HEK293T (cell line): ENCODE measurements around the gene LRMDA.

Experiments used
- CTCF ChIA-PET: fragments of 350-600 bp; formaldehyde crosslinking; extraction: SDS; loops from one replicate; lab custom pipeline; 2021; ENCODE audit warnings: antibody characterized with exemption, inconsistent platforms; lab: Yijun Ruan, JAX
- POLR2A ChIA-PET: fragments of 350-600 bp; formaldehyde crosslinking; extraction: SDS; loops from one replicate; lab custom pipeline; 2020; ENCODE audit warnings: antibody characterized with exemption, inconsistent platforms; lab: Yijun Ruan, JAX
- DNase-seq: peaks from one replicate; pipeline ENCODE4 v3.0.0; 2012; ENCODE audit warnings: mixed read lengths; ENCODE audit errors: extremely low spot score
- ARNT ChIP-seq: fragments of 450-650 bp; IDR thresholded peaks from 2 replicates; pipeline ENCODE4 v1.6.1; 2017; ENCODE audit warnings: mild to moderate bottlenecking
- BHLHE40 ChIP-seq: fragments of 450-650 bp; IDR thresholded peaks from 2 replicates; pipeline ENCODE4 v1.6.1; 2016; ENCODE audit warnings: mild to moderate bottlenecking, moderate library complexity, borderline replicate concordance
- CTBP1 ChIP-seq: fragments of 450-650 bp; IDR thresholded peaks from 2 replicates; pipeline ENCODE4 v1.6.1; 2016; ENCODE audit warnings: borderline replicate concordance
- ELF4 ChIP-seq: fragments of 450-650 bp; IDR thresholded peaks from 2 replicates; pipeline ENCODE4 v1.6.1; 2017; ENCODE audit warnings: antibody characterized with exemption
- FOXA1 ChIP-seq: fragments of 450-650 bp; IDR thresholded peaks from 2 replicates; pipeline ENCODE4 v1.6.1; 2016; ENCODE audit warnings: mild to moderate bottlenecking
- FOXK2 ChIP-seq: fragments of 450-650 bp; IDR thresholded peaks from 2 replicates; pipeline ENCODE4 v1.6.1; 2016; ENCODE audit warnings: mild to moderate bottlenecking
- FOXM1 ChIP-seq: fragments of 450-650 bp; IDR thresholded peaks from 2 replicates; pipeline ENCODE4 v1.6.1; 2017; ENCODE audit warnings: mild to moderate bottlenecking, borderline replicate concordance
- HDGF ChIP-seq: fragments of 450-650 bp; IDR thresholded peaks from 2 replicates; pipeline ENCODE4 v1.6.1; 2017; ENCODE audit warnings: antibody characterized with exemption, borderline replicate concordance
- L3MBTL2 ChIP-seq: fragments of 450-650 bp; conservative IDR thresholded peaks from 2 replicates; pipeline ENCODE4 v1.6.1; 2016; ENCODE audit warnings: mild to moderate bottlenecking
- LEF1 ChIP-seq: fragments of 450-650 bp; IDR thresholded peaks from 2 replicates; pipeline ENCODE4 v1.6.1; 2017; ENCODE audit warnings: mild to moderate bottlenecking, borderline replicate concordance
- NFRKB ChIP-seq: fragments of 450-650 bp; IDR thresholded peaks from 2 replicates; pipeline ENCODE4 v1.6.1; 2016; ENCODE audit warnings: mild to moderate bottlenecking, moderate library complexity
- PKNOX1 ChIP-seq: fragments of 450-650 bp; IDR thresholded peaks from 2 replicates; pipeline ENCODE4 v1.6.1; 2016
- SP1 ChIP-seq: fragments of 450-650 bp; IDR thresholded peaks from 2 replicates; pipeline ENCODE4 v1.6.1; 2017
- SUZ12 ChIP-seq: fragments of 450-650 bp; IDR thresholded peaks from 2 replicates; pipeline ENCODE4 v1.6.1; 2016; ENCODE audit warnings: mild to moderate bottlenecking
- TARDBP ChIP-seq: fragments of 450-650 bp; IDR thresholded peaks from 2 replicates; pipeline ENCODE4 v1.6.1; 2016
- ZNF384 ChIP-seq: fragments of 450-650 bp; IDR thresholded peaks from 2 replicates; pipeline ENCODE4 v1.6.1; 2016

LRMDA gene

GRCh38 chr10:76497666-76498065 lies 1066.2 kb downstream of the LRMDA start:
- CTCF ChIA-PET = no interaction called here
- POLR2A ChIA-PET = no interaction called here
- no peak for TF ChIP-seq ZNF384
- TF ChIP-seq NFRKB = no peak
- no peak for TF ChIP-seq ELF4
- no peak for TF ChIP-seq LEF1
- no peak for TF ChIP-seq L3MBTL2
- no peak for TF ChIP-seq SP1
- no peak for TF ChIP-seq HDGF
- TF ChIP-seq TARDBP = no peak
- no peak for TF ChIP-seq PKNOX1
- TF ChIP-seq FOXK2 = no peak
- TF ChIP-seq SUZ12 = no peak
- no peak for TF ChIP-seq FOXA1
- no peak for TF ChIP-seq BHLHE40
- TF ChIP-seq CTBP1 = no peak
- no peak for DNase-seq

- ChIA-PET CTCF (no interaction called here), POLR2A (no interaction called here)
- TF ChIP-seq SP1 (no peak), ELF4 (no peak), FOXA1 (no peak), HDGF (no peak), SUZ12 (no peak), FOXM1 (no peak), CTBP1 (no peak), ARNT (no peak), PKNOX1 (no peak), FOXK2 (no peak), ZNF384 (no peak), LEF1 (no peak), BHLHE40 (no peak), L3MBTL2 (no peak)
- no peak for DNase-seq
These were observed 1073.4 kb downstream of the LRMDA start for GRCh38 chr10:76504823-76505222.

GRCh38 chr10:76509446-76509845 lies 1078.0 kb downstream of the LRMDA start:
- POLR2A ChIA-PET = no interaction called here
- no peak for DNase-seq
- CTCF ChIA-PET = no interaction called here
- TF ChIP-seq FOXM1 = no peak
- TF ChIP-seq ARNT = no peak
- TF ChIP-seq LEF1 = no peak

- POLR2A ChIA-PET = no interaction called here
- no peak for DNase-seq
- CTCF ChIA-PET = no interaction called here
- no peak for TF ChIP-seq NFRKB
- TF ChIP-seq ZNF384 = no peak
- TF ChIP-seq FOXM1 = no peak
- TF ChIP-seq FOXA1 = no peak
- no peak for TF ChIP-seq ARNT
- TF ChIP-seq BHLHE40 = no peak
- no peak for TF ChIP-seq TARDBP
- no peak for TF ChIP-seq SUZ12
- TF ChIP-seq ELF4 = no peak
These were observed 1082.9 kb downstream of the LRMDA start for GRCh38 chr10:76514321-76514720.

GRCh38 chr10:76514869-76515268 lies 1083.4 kb downstream of the LRMDA start:
- TF ChIP-seq BHLHE40 (no peak), HDGF (no peak), L3MBTL2 (no peak), FOXK2 (no peak), SUZ12 (no peak), LEF1 (no peak), TARDBP (no peak)
- ChIA-PET CTCF (no interaction called here), POLR2A (no interaction called here)
- no peak for DNase-seq

GRCh38 chr10:76522547-76522946 lies 1091.1 kb downstream of the LRMDA start:
- POLR2A ChIA-PET = no interaction called here
- CTCF ChIA-PET = no interaction called here
- no peak for TF ChIP-seq CTBP1
- no peak for TF ChIP-seq FOXA1
- no peak for TF ChIP-seq ARNT
- no peak for TF ChIP-seq SP1
- no peak for TF ChIP-seq SUZ12
- TF ChIP-seq LEF1 = no peak
- TF ChIP-seq TARDBP = no peak
- TF ChIP-seq ZNF384 = no peak
- TF ChIP-seq NFRKB = no peak
- no peak for TF ChIP-seq L3MBTL2
- no peak for TF ChIP-seq FOXK2
- no peak for TF ChIP-seq FOXM1
- TF ChIP-seq PKNOX1 = no peak
- TF ChIP-seq BHLHE40 = no peak
- TF ChIP-seq ELF4 = no peak
- no peak for TF ChIP-seq HDGF
- no peak for DNase-seq

- DNase-seq = no peak
- CTCF ChIA-PET = no interaction called here
These were observed 1091.8 kb downstream of the LRMDA start for GRCh38 chr10:76523246-76523645.

More at GRCh38 chr10:76523246-76523645, 1091.8 kb downstream of the LRMDA start:
- POLR2A ChIA-PET = no interaction called here
- TF ChIP-seq FOXA1 (no peak), FOXK2 (no peak), SP1 (no peak), LEF1 (no peak), CTBP1 (no peak), ZNF384 (no peak), ELF4 (no peak)
